GM06990 (cell line): Measurements from ENCODE around the gene ACE.

Experiments used
- DNase-seq: peaks from one replicate; pipeline ENCODE4 v3.0.0-alpha.2; 2011; ENCODE audit not compliant: insufficient read length; ENCODE audit errors: extremely low read depth
- H3K27me3 ChIP-seq: replicated peaks from 2 replicates; pipeline ENCODE4 v1.6.0; 2011; ENCODE audit warnings: low read length; ENCODE audit not compliant: control insufficient read depth, insufficient read depth
- H3K36me3 ChIP-seq: 2 replicates; pipeline ENCODE4 v1.5.1; 2011; ENCODE audit warnings: low read length; ENCODE audit not compliant: control insufficient read depth, insufficient read depth
- H3K4me3 ChIP-seq: replicated peaks from 2 replicates; pipeline ENCODE4 v1.5.1; 2011; ENCODE audit warnings: low read depth, mild to moderate bottlenecking, control low read depth, low read length
- CTCF ChIP-seq: IDR thresholded peaks from 2 replicates; pipeline ENCODE4 v1.5.1; 2011; ENCODE audit warnings: low read length, control low read depth, mild to moderate bottlenecking, inconsistent platforms; ENCODE audit not compliant: insufficient read depth, poor library complexity, severe bottlenecking

Gene ACE

DNA sequence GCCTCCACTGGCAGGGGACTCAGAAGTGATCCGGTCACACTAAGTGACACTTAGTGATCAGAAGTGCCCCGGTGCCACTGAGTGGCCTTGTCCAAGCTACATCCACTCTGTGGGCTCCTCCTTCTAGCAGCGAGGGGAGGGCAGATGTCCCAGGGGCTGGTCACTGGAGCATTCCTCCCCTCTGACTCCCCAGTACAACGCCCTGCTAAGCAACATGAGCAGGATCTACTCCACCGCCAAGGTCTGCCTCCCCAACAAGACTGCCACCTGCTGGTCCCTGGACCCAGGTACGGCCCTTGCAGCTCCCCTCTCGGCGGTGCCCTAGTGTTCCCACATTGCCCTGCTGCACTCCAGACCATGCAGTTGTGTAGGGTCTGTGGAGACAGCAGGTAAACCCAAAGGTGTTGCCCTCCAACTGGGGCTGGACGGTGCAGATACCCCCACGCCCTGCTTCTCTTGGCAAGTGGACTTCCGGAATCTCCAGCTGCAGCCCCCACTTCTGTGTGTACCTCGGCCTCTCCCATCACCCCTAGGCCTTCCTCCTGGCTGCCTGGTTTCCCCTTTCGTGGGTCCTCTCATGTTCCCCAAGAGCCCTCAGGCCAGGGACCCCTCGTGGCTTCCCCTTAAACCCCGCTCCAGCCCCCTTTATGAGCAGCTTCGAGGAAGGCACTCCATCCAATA lies 2.1 kb downstream of the ACE start:
- H3K27me3 ChIP-seq: peaks cover 3% of the 10 kb centered on the region
- no peaks in the 10 kb centered on the region for H3K36me3 ChIP-seq
- H3K4me3 ChIP-seq: no peak overlapping the region
- peak; percentile 95 for TF ChIP-seq CTCF
- DNase-seq: peak; percentile 63

GRCh38 chr17:63479495-63480184 lies 2.8 kb downstream of the ACE start:
- DNase-seq: no peak
- TF ChIP-seq CTCF: no peak
- H3K4me3 ChIP-seq: no peak overlapping the region
- H3K36me3 ChIP-seq: no peaks in the 10 kb centered on the region
- H3K27me3 ChIP-seq: peaks cover 3% of the 10 kb centered on the region

- Histone ChIP-seq H3K36me3 (no peaks in the 10 kb centered on the region), H3K4me3 (no peak overlapping the region), H3K27me3 (peaks cover 3% of the 10 kb centered on the region)
- no peak for TF ChIP-seq CTCF
- DNase-seq: no peak
Observed at GRCh38 chr17:63480192-63480784, 3.4 kb downstream of the ACE start.

DNA sequence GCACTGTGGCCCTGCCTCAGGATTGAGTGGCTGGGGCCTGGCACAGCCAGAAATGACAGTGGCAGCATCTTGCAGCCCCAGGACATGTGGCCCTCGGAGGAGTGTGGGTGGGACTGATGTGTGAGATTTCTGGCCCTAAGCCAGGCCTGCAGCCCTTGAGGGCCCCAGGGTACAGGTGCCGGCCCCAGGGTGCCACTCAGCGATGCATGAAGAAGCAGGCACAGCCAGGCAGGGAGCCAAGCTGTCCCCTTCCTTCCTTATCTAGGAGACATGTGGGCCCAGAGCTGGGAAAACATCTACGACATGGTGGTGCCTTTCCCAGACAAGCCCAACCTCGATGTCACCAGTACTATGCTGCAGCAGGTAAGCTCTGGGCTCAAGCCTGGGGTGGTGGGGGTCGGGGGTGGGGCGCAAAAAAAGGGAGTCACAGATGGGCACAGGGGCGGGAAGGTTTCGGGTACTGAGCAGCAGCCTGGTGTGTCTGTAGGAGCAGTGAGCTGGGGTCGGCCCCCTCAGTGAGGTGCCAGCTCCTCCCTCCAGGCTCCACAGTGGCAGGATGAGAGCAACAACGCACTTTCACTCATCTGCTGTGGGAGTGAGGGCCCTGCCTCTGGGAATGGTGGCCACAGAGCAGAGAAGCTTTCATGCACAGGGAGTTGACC lies 4.1 kb downstream of the ACE start:
- no peaks in the 10 kb centered on the region for H3K36me3 ChIP-seq
- H3K4me3 ChIP-seq: no peak overlapping the region
- no peak for TF ChIP-seq CTCF
- H3K27me3 ChIP-seq: peaks cover 3% of the 10 kb centered on the region
- DNase-seq: no peak

- H3K4me3 ChIP-seq: no peak overlapping the region
- DNase-seq: no peak
- peaks cover 1% of the 10 kb centered on the region for H3K27me3 ChIP-seq
- no peak for TF ChIP-seq CTCF
- no peaks in the 10 kb centered on the region for H3K36me3 ChIP-seq
Observed at GRCh38 chr17:63481488-63481870, 4.6 kb downstream of the ACE start.
